Left kidney (tissue), 8 donors: ENCODE data around the gene TNFRSF19. TPM values are rescaled to one million over a fixed set of nuclear protein-coding genes. Genes with fewer than 3 reads are reported as not detected.
"Not testable (repeated sequence)": the region's sequence is repeated elsewhere in the genome, so short reads cannot be mapped to it uniquely, and the experiment has no call there.

Experiments
- DNase-seq: peaks from one replicate; pipeline ENCODE4 v3.0.0-alpha.2; 2013
- long read RNA-seq, 8 donors: transcript quantifications; one replicate each; lab custom pipeline, GENCODE V29; 2026
- polyA plus RNA-seq: library from polyadenylated mRNA; unstranded; fragments of 120-200 nt; gene quantifications from one replicate; pipeline ENCODE4 v1.2.1, GENCODE V29; 2013; ENCODE audit not compliant: insufficient read length

Gene TNFRSF19
- 60.8 TPM for polyA plus RNA-seq
- long read RNA-seq, donor 1, full-length matches to known transcripts = 14 of 14 reads
- long read RNA-seq, donor 1, partial matches to known transcripts = 0 of 14 reads
- long read RNA-seq, donor 1, other reads (novel, unspliced or antisense) = 0 of 14 reads
- long read RNA-seq, donor 2, full-length matches to known transcripts = 11 of 25 reads
- long read RNA-seq, donor 2, partial matches to known transcripts = 14 of 25 reads
- long read RNA-seq, donor 2, other reads (novel, unspliced or antisense) = 0 of 25 reads
- long read RNA-seq, donor 3, full-length matches to known transcripts = 10 of 10 reads
- long read RNA-seq, donor 3, partial matches to known transcripts = 0 of 10 reads
- long read RNA-seq, donor 3, other reads (novel, unspliced or antisense) = 0 of 10 reads
- long read RNA-seq, donor 4 = 0 reads
- long read RNA-seq, donor 5, full-length matches to known transcripts = 10 of 10 reads
- long read RNA-seq, donor 5, partial matches to known transcripts = 0 of 10 reads
- long read RNA-seq, donor 5, other reads (novel, unspliced or antisense) = 0 of 10 reads
- long read RNA-seq, donor 6, full-length matches to known transcripts = 9 of 9 reads
- long read RNA-seq, donor 6, partial matches to known transcripts = 0 of 9 reads
- long read RNA-seq, donor 6, other reads (novel, unspliced or antisense) = 0 of 9 reads
- long read RNA-seq, donor 7, full-length matches to known transcripts = 12 of 12 reads
- long read RNA-seq, donor 7, partial matches to known transcripts = 0 of 12 reads
- long read RNA-seq, donor 7, other reads (novel, unspliced or antisense) = 0 of 12 reads
- long read RNA-seq, donor 8, full-length matches to known transcripts = 3 of 3 reads
- long read RNA-seq, donor 8, partial matches to known transcripts = 0 of 3 reads
- long read RNA-seq, donor 8, other reads (novel, unspliced or antisense) = 0 of 3 reads

- DNase-seq = peak; percentile 87
These were observed at the start of gene TNFRSF19 for GRCh38 chr13:23570099-23570920. TSS of gene TNFRSF19 (plus strand) at chr13:23570412. CDS start at chr13:23590184, 19,772 bp downstream.

- DNase-seq = not testable (repeated sequence)
These were observed 40.3 kb upstream of the TNFRSF19 start for GRCh38 chr13:23529926-23530325.

- no peak for DNase-seq
These were observed 38.8 kb upstream of the TNFRSF19 start for GRCh38 chr13:23531446-23531845.

GRCh38 chr13:23534090-23534489, 36.1 kb upstream of the TNFRSF19 start:
- DNase-seq = no peak

GRCh38 chr13:23541221-23541824, 28.9 kb upstream of the TNFRSF19 start:
- DNase-seq = no peak

GRCh38 chr13:23544668-23545067, 25.5 kb upstream of the TNFRSF19 start:
- DNase-seq = no peak

- DNase-seq = peak; percentile 41
These were observed 23.1 kb upstream of the TNFRSF19 start for GRCh38 chr13:23547000-23547590.

- no peak for DNase-seq
These were observed 20.5 kb upstream of the TNFRSF19 start for GRCh38 chr13:23549724-23550123.

- DNase-seq = no peak
These were observed 20.0 kb upstream of the TNFRSF19 start for GRCh38 chr13:23550163-23550562.

GRCh38 chr13:23551213-23552008, 18.8 kb upstream of the TNFRSF19 start:
- no peak for DNase-seq

- DNase-seq = no peak
These were observed 18.0 kb upstream of the TNFRSF19 start for GRCh38 chr13:23552171-23552570.

- DNase-seq = no peak
These were observed 17.6 kb upstream of the TNFRSF19 start for GRCh38 chr13:23552661-23553060.

GRCh38 chr13:23554000-23554399, 16.2 kb upstream of the TNFRSF19 start:
- no peak for DNase-seq

GRCh38 chr13:23557043-23557442, 13.2 kb upstream of the TNFRSF19 start:
- no peak for DNase-seq

GRCh38 chr13:23557733-23558132, 12.5 kb upstream of the TNFRSF19 start:
- DNase-seq = no peak

- no peak for DNase-seq
These were observed 11.3 kb upstream of the TNFRSF19 start for GRCh38 chr13:23558675-23559536.

- no peak for DNase-seq
These were observed 9.6 kb upstream of the TNFRSF19 start for GRCh38 chr13:23560571-23561089.

- no peak for DNase-seq
These were observed 9.0 kb upstream of the TNFRSF19 start for GRCh38 chr13:23561261-23561660.
